ENCODE results near the gene ARL6IP4.

ARL6IP4 gene

DNA sequence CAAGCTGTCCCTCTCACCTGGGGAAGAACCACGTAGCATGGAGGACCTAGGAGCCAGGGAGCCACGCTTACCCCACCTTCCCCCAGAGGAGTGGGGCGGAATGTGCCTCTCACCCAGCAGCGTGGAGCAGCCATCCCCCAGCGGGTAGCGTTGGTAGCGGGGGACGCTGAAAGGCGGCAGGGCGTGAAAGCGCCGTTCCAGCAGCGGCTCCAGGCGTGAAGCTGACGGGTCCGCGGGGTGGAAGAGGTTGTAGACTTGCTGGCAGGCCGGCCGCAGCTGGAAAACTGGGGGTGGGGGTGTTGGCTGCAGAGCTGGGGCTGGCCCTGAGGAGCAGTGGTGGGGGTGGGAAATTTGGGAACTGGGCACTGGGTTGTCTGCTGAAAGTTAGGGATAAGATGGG, 11.9 kb downstream of the ARL6IP4 start:
- no peak for DNase-seq (ENCODE audit: insufficient read length, low spot score)
- TF ChIP-seq POLR2AphosphoS5 (IDR thresholded peaks at IDR 0.05; ENCODE audit: low read depth, low read length) (no peak), POU2F2 (IDR thresholded peaks at IDR 0.05; ENCODE audit: low read depth, low read length) (no peak), TAF1 (IDR thresholded peaks at IDR 0.05; ENCODE audit: low read depth, low read length) (no peak), SPI1 (IDR thresholded peaks at IDR 0.05; ENCODE audit: low read depth, low read length) (no peak), POLR2A (IDR thresholded peaks at IDR 0.05; ENCODE audit: low read depth, low read length) (no peak), PAX5 (IDR thresholded peaks at IDR 0.05; ENCODE audit: insufficient read depth, low read length, severe bottlenecking) (no peak)
- FAIRE-seq = no peak

DNA sequence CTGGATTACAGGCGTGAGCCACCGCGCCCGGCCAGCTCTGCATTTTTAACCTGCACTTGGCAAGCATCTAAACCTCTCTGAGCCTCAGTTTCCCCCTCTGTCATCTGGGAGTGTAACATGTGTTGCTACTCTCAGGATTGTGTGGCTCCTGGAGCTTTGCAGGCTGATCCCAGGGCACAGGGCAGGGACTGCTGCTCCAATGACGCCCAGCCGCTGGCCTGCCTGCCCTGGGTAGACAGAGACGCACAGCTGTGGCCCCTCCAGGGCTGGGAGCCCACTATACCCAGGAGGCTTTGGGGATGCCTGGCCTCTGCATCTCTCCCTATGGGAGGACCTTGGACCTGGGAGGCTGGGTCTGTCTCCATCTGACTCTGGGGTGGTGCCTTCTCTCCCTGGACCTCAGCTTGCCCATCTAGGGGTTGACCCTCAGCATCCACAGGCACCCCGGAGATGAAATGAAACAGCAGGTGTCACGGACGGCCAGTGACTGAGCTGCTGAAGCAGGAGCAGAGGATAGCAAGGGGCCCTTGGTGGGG, 13.7 kb downstream of the ARL6IP4 start:
- FAIRE-seq = no peak
- TF ChIP-seq TAF1 (IDR thresholded peaks at IDR 0.05; ENCODE audit: low read depth, low read length) (no peak), PAX5 (IDR thresholded peaks at IDR 0.05; ENCODE audit: insufficient read depth, low read length, severe bottlenecking) (no peak), POU2F2 (IDR thresholded peaks at IDR 0.05; ENCODE audit: low read depth, low read length) (no peak), POLR2A (IDR thresholded peaks at IDR 0.05; ENCODE audit: low read depth, low read length) (no peak), POLR2AphosphoS5 (IDR thresholded peaks at IDR 0.05; ENCODE audit: low read depth, low read length) (no peak)
- DNase-seq (ENCODE audit: insufficient read length, low spot score) = no peak

DNA sequence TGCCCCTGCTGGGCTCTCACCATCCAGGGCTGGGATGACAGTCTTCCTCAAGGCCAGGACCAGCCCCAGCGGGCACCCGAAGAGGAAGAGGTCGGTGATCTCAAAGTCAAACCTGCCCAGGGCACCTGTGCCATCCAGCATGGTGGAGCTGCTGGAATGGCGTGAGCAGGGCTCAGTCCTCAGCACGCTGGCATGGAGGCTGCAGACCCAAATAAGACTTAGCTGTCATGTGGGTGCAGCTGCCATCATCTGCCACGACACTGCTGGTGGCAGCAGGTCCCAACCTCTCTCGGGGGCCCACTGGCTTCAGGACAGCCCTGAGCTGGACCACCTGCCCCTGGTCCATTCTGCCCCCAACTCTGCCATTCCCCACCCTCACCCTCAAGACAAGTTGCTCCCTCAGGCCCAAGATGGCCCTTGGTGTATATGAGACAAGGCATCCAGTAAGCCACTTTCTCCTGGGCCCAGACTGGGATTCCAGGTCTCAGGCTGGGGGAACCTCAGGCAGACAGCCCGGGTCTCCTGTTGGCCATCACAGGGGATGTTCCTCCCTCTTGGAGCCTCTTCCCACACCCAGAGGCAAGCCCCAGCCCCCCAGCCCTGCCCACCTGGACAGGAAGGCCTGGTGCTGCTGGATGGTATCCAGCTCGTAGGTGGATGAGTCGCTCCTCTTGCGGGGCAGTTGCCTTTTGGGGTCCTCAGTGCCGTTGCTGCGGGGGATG, 14.5 kb downstream of the ARL6IP4 start:
- TF ChIP-seq SPI1 (IDR thresholded peaks at IDR 0.05; ENCODE audit: low read depth, low read length) = no peak
- no peak for TF ChIP-seq POLR2A (IDR thresholded peaks at IDR 0.05; ENCODE audit: low read depth, low read length)
- TF ChIP-seq TAF1 (IDR thresholded peaks at IDR 0.05; ENCODE audit: low read depth, low read length) = no peak
- TF ChIP-seq PAX5 (IDR thresholded peaks at IDR 0.05; ENCODE audit: insufficient read depth, low read length, severe bottlenecking) = no peak
- TF ChIP-seq POU2F2 (IDR thresholded peaks at IDR 0.05; ENCODE audit: low read depth, low read length) = no peak
- no peak for TF ChIP-seq POLR2AphosphoS5 (IDR thresholded peaks at IDR 0.05; ENCODE audit: low read depth, low read length)
- FAIRE-seq (no peak), DNase-seq (ENCODE audit: insufficient read length, low spot score) (no peak)

DNA sequence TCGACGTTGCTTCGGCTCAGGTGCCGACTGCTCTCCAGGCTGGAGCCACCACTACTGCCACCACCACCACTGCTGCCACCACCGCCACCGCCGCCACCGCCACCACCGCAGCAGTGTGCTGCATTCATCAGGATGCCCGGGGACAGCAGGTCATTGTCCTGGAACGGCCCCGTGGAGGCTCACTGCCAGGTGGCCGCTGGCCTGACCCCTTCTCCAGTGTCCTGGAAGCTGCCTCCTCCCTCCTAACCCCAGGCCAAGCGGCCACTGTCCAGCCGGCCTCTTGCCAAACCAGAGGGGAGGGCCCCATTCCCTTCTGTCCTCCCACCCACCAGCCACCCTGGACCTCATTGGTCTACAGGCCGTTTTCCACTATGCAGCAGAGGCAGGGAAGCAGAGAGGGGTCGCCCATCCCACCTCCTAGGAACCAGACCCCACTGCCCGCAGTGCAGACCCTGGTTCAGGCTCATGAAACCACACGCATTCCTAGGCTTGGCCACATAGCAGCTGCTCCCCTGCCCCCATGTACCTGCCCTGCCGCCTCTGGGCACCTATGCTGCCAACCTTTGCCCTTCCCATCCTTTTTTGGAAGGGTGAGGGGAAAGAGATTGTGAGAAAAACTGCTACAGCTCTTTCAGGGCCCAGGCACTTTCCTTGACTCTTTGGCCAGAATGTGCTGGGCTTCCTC, 15.2 kb downstream of the ARL6IP4 start:
- DNase-seq (ENCODE audit: insufficient read length, low spot score) = no peak
- no peak for FAIRE-seq
- no peak for TF ChIP-seq POLR2AphosphoS5 (IDR thresholded peaks at IDR 0.05; ENCODE audit: low read depth, low read length)
- no peak for TF ChIP-seq POLR2A (IDR thresholded peaks at IDR 0.05; ENCODE audit: low read depth, low read length)
- no peak for TF ChIP-seq TAF1 (IDR thresholded peaks at IDR 0.05; ENCODE audit: low read depth, low read length)
- TF ChIP-seq POU2F2 (IDR thresholded peaks at IDR 0.05; ENCODE audit: low read depth, low read length) = no peak
- no peak for TF ChIP-seq PAX5 (IDR thresholded peaks at IDR 0.05; ENCODE audit: insufficient read depth, low read length, severe bottlenecking)
- TF ChIP-seq SPI1 (IDR thresholded peaks at IDR 0.05; ENCODE audit: low read depth, low read length) = no peak

DNA sequence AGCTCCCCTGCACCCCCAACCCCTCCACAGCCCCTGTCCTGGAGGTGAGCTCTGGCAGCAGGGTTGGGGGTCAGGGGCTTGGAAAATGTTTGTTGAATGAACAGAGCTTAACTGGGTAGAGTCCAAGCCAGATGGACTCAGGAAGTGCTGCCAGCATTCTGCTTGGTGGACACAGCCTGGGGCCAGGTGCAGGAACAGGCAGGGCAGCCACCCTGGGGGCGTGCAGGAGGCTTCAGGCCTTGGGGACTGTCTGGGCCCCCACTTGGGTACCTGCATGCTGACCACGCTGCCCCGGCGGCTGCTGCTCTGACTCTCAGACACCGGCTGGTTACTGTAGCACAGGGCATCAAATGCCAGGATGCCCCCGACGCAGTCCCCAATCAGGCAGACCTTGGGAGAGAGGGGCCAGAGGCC, 15.7 kb downstream of the ARL6IP4 start:
- DNase-seq (ENCODE audit: insufficient read length, low spot score) = no peak
- TF ChIP-seq PAX5 (IDR thresholded peaks at IDR 0.05; ENCODE audit: insufficient read depth, low read length, severe bottlenecking) = no peak
- TF ChIP-seq TAF1 (IDR thresholded peaks at IDR 0.05; ENCODE audit: low read depth, low read length) = no peak
- no peak for TF ChIP-seq SPI1 (IDR thresholded peaks at IDR 0.05; ENCODE audit: low read depth, low read length)
- TF ChIP-seq POU2F2 (IDR thresholded peaks at IDR 0.05; ENCODE audit: low read depth, low read length) = no peak
- no peak for TF ChIP-seq POLR2A (IDR thresholded peaks at IDR 0.05; ENCODE audit: low read depth, low read length)
- no peak for FAIRE-seq

DNA sequence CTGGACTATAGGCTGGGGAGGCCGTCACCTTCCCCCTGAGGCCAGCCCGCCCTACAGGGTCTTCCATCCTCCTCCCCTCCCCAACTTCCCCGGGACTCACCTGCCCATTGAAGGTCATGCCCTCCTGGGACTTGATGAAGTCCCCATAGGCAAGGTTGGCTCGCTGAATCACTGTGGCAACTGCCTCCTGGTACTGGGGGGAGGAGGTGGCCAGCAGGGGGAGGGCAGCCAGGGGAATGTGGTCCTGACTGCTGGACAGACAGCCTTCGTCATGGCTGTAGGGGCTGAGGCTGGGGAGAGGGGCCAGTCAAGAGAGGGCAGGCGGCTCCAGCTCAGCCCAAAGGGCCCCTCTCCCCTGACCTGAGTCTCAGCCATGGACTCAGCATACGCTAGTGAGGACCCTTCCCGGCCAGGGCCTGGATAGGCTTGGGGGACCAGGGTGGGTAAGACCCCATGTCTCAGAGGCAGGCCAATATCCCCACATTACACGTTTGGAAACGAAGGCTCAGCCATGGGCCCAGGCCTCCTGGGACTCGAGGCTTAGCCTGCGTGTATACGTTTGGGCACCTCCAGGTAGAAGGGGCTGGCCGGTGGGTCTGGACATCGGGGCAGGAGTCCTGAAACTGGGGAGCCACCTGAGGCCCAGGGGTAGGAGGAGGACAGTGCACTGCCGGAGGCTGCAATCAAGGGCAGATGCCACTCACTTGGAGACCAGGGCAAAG, 16.3 kb downstream of the ARL6IP4 start:
- DNase-seq (ENCODE audit: insufficient read length, low spot score) = no peak
- FAIRE-seq = no peak
- TF ChIP-seq POU2F2 (IDR thresholded peaks at IDR 0.05; ENCODE audit: low read depth, low read length) = no peak
- no peak for TF ChIP-seq POLR2A (IDR thresholded peaks at IDR 0.05; ENCODE audit: low read depth, low read length)
- no peak for TF ChIP-seq TAF1 (IDR thresholded peaks at IDR 0.05; ENCODE audit: low read depth, low read length)
- TF ChIP-seq PAX5 (IDR thresholded peaks at IDR 0.05; ENCODE audit: insufficient read depth, low read length, severe bottlenecking) = no peak
- TF ChIP-seq SPI1 (IDR thresholded peaks at IDR 0.05; ENCODE audit: low read depth, low read length) = no peak
- TF ChIP-seq POLR2AphosphoS5 (IDR thresholded peaks at IDR 0.05; ENCODE audit: low read depth, low read length) = no peak

DNA sequence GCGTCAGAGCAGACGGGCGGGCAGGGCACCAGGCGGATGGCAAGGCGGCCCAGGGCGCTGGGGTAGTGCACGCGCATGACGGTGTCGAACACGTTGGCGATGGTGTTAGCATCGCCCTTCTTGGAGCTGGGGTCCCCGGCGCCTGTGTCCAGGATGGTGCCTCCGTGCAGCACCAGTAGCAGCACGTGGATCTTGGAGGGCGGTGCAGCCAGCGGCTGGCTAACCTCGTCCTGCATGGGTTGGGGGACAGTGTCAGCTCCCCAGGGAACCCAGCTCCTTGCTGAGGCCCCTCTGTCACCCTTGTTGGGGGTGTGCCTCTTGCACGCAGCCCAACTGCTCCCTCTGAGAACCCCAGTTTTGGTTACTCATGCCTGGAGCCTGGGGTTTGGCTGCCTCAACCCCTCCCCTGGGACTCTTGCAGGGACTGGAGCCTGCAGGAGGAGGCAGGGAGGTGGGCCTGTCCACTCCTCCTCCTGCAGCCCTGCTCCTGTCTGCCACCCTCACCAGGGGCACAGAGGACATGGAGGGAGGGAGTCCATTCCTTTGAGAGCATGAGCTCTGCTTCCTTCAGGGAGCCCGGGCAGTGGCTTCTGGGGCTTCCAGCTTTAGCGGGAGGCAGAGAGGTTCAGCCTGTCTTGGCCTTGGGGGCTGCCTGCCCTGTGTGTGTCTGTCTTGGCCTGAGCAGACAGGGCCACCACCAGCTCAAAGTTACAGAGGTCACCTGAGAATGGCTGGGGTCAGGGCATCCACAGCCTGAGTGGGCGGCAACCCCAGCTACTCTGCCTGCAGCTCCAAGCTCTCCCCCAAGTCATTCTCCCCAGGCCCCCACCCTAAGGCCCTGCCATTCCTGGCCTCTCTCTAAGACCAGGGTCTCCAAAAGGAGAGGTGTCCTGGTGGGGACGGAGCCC, 17.1 kb downstream of the ARL6IP4 start:
- DNase-seq (ENCODE audit: insufficient read length, low spot score) (no peak), FAIRE-seq (no peak)
- TF ChIP-seq PAX5 (IDR thresholded peaks at IDR 0.05; ENCODE audit: insufficient read depth, low read length, severe bottlenecking) = no peak
- TF ChIP-seq POLR2A (IDR thresholded peaks at IDR 0.05; ENCODE audit: low read depth, low read length) = no peak
- no peak for TF ChIP-seq POU2F2 (IDR thresholded peaks at IDR 0.05; ENCODE audit: low read depth, low read length)
- no peak for TF ChIP-seq POLR2AphosphoS5 (IDR thresholded peaks at IDR 0.05; ENCODE audit: low read depth, low read length)
- no peak for TF ChIP-seq TAF1 (IDR thresholded peaks at IDR 0.05; ENCODE audit: low read depth, low read length)
- TF ChIP-seq SPI1 (IDR thresholded peaks at IDR 0.05; ENCODE audit: low read depth, low read length) = no peak

DNA sequence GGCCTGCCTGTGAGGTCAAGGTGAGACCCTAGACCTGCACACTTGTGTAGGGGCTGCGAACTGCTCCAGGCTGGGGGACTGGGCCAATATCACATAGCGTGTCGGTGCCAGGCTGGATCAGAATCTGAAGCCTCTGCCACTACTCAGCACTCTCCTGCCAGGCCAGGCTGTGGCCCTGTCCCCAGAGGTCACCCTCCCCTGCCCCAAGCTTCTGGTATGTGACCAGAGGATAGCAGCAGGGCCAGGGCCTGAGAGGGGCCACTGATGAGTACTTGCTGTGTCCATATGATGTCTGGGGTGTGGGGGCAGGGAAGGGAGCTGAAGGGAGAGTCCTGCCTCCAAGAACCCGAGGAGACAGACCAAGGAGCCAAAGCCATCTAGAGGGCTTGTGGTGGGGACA, 17.8 kb downstream of the ARL6IP4 start:
- DNase-seq (ENCODE audit: insufficient read length, low spot score) (no peak), FAIRE-seq (no peak)
- TF ChIP-seq POLR2AphosphoS5 (IDR thresholded peaks at IDR 0.05; ENCODE audit: low read depth, low read length) (no peak), POU2F2 (IDR thresholded peaks at IDR 0.05; ENCODE audit: low read depth, low read length) (no peak), SPI1 (IDR thresholded peaks at IDR 0.05; ENCODE audit: low read depth, low read length) (no peak), POLR2A (IDR thresholded peaks at IDR 0.05; ENCODE audit: low read depth, low read length) (no peak), PAX5 (IDR thresholded peaks at IDR 0.05; ENCODE audit: insufficient read depth, low read length, severe bottlenecking) (no peak), TAF1 (IDR thresholded peaks at IDR 0.05; ENCODE audit: low read depth, low read length) (no peak)

Measured in GM12891 (cell line).